Spleen (tissue), 11 donors: ENCODE results near the gene SUSD4. TPM values are rescaled to one million over a fixed set of nuclear protein-coding genes. Genes with fewer than 3 reads are reported as not detected.

Source experiments
- DNase-seq: peaks from one replicate; pipeline ENCODE4 v3.0.0-alpha.2; 2020
- H3K27ac ChIP-seq, 8 donors: fragments of 200-600 bp; sonication (generic) in 7 of 8; 1 replicate in 4 of 8; 2 replicates in 4 of 8; pipeline versions ENCODE4 v1.5.0 to v1.8.0; 2016 to 2021; ENCODE audit warnings: inconsistent platforms in 4 of 8, mild to moderate bottlenecking in 4 of 8, moderate library complexity in 1 of 8
- H3K27me3 ChIP-seq, 7 donors: fragments of 200-600 bp; sonication (generic) in 6 of 7; replicated peaks in 1 of 7; 1 replicate in 4 of 7; 2 replicates in 3 of 7; pipeline versions ENCODE4 v1.5.0 to v1.8.0; 2016 to 2021; ENCODE audit warnings: inconsistent platforms in 3 of 7, mild to moderate bottlenecking in 1 of 7
- H3K36me3 ChIP-seq, 6 donors: fragments of 200-600 bp; sonication (generic) in 5 of 6; 1 replicate in 4 of 6; 2 replicates in 2 of 6; pipeline versions ENCODE4 v1.5.0 to v1.8.0; 2016 to 2021; ENCODE audit warnings: inconsistent platforms in 2 of 6
- H3K4me1 ChIP-seq, 6 donors: fragments of 200-600 bp; sonication (generic) in 5 of 6; 1 replicate in 3 of 6; 2 replicates in 3 of 6; pipeline versions ENCODE4 v1.5.0 to v1.8.0; 2016 to 2021; ENCODE audit warnings: inconsistent platforms in 3 of 6
- H3K4me3 ChIP-seq, 8 donors: fragments of 200-600 bp; sonication (generic) in 7 of 8; 1 replicate in 4 of 8; 2 replicates in 4 of 8; pipeline versions ENCODE4 v1.5.0 to v1.8.0; 2016 to 2021; ENCODE audit warnings: inconsistent platforms in 4 of 8, mild to moderate bottlenecking in 4 of 8, moderate library complexity in 2 of 8
- H3K9me3 ChIP-seq, 8 donors: fragments of 200-600 bp; sonication (generic) in 7 of 8; 1 replicate in 4 of 8; 2 replicates in 4 of 8; pipeline versions ENCODE4 v1.5.0 to v1.8.0; 2016 to 2021; ENCODE audit warnings: inconsistent platforms in 4 of 8
- POLR2A ChIP-seq, 3 donors: fragments of 450-650 bp; IDR thresholded peaks; one replicate each; pipeline ENCODE4 v1.5.1; 2017; ENCODE audit warnings: antibody characterized with exemption in 3 of 3, mild to moderate bottlenecking in 1 of 3
- POLR2AphosphoS5 ChIP-seq, 3 donors: sonication (generic); formaldehyde crosslinking; IDR thresholded peaks; one replicate each; pipeline ENCODE4 v1.5.1; 2017; ENCODE audit warnings: antibody characterized with exemption in 3 of 3
- WGBS, 5 donors: extraction: QIAGEN DNeasy Blood & Tissue Kit in 3 of 5; methylation state at CpG; one replicate each; pipeline versions ENCODE4 v1.1.5 to v1.1.7; 2013 to 2018; 5-methylcytosine and 5-hydroxymethylcytosine counted together
- intact Hi-C: fragments of 100-400 bp; cut with DNase I; formaldehyde crosslinking; loops from one replicate; pipeline ENCODE4 v1.15.0; 2023; ENCODE audit warnings: low total_unique reads
- polyA plus RNA-seq, 3 donors: library from polyadenylated mRNA; stranded (reverse); fragments of 200-250 nt; gene quantifications; one replicate each; pipeline ENCODE4 v1.2.1, GENCODE V29; 2013
- total RNA-seq, 7 donors: library from RNA; depleted of rRNA in 3 of 7; stranded (reverse); fragments of >200 nt in 3 of 7; fragmentation: NEBNext Ultra II Directional in 4 of 7; extraction: Animal tissue kit (Norgen Biotek cat#: 25700) in 4 of 7; gene quantifications; one replicate each; pipeline versions ENCODE4 v1.1.0 to v1.2.1, GENCODE V29; 2016 to 2021
- TF ChIP-seq, protein P1 (sequence below), 11 experiments: fragments of 200-600 bp in 7 of 11; fragments of 450-650 bp in 4 of 11; sonication (generic) in 4 of 11; IDR thresholded peaks in 8 of 11; conservative IDR thresholded peaks in 3 of 11; 1 replicate in 7 of 11; 2 replicates in 4 of 11; pipeline versions ENCODE4 v1.4.0 to v1.8.0; 2016 to 2021; ENCODE audit warnings: antibody characterized with exemption in 11 of 11, inconsistent platforms in 4 of 11, mild to moderate bottlenecking in 1 of 11
- donor health status: healthy with polysubstance abuse.
- donor health status: DM: no; HTN: no; CAD: no; lungs with moderate emphysema.
- donor health status: DM: no; HTN: no; CAD: no.
- donor health status: Bipolar disorder and iron deficiency.
- donor health status: healthy.
- donor health status: DM: no; HTN: no; CAD: no.
- donor health status: DM: yes; HTN: yes; CAD: no.

Gene SUSD4
- total and polyA plus RNA-seq, 10 donors: 0.35 to 2.1 (median 0.69) TPM

- Histone ChIP-seq H3K36me3 (no peaks in the 10 kb centered on the region), H3K4me3 (no peak overlapping the region), H3K27me3 (peaks cover 0 to 3% (median 0%) of the 10 kb centered on the region in 7 donors), H3K9me3 (no peaks in the 10 kb centered on the region), H3K4me1 (no peaks in the 10 kb centered on the region), H3K27ac (no peak overlapping the region)
- no peak for DNase-seq
- TF ChIP-seq POLR2A (IDR thresholded peaks at IDR 0.05): no peak
- no peak for TF ChIP-seq POLR2AphosphoS5 (IDR thresholded peaks at IDR 0.05)
- TF ChIP-seq, protein P1, sequence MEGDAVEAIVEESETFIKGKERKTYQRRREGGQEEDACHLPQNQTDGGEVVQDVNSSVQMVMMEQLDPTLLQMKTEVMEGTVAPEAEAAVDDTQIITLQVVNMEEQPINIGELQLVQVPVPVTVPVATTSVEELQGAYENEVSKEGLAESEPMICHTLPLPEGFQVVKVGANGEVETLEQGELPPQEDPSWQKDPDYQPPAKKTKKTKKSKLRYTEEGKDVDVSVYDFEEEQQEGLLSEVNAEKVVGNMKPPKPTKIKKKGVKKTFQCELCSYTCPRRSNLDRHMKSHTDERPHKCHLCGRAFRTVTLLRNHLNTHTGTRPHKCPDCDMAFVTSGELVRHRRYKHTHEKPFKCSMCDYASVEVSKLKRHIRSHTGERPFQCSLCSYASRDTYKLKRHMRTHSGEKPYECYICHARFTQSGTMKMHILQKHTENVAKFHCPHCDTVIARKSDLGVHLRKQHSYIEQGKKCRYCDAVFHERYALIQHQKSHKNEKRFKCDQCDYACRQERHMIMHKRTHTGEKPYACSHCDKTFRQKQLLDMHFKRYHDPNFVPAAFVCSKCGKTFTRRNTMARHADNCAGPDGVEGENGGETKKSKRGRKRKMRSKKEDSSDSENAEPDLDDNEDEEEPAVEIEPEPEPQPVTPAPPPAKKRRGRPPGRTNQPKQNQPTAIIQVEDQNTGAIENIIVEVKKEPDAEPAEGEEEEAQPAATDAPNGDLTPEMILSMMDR (IDR thresholded peaks at IDR 0.05 in 8 of 11, conservative IDR thresholded peaks at IDR 0.05 in 3 of 11): no peak
- intact Hi-C loops: no loop called here
- WGBS, 5 donors: 89 to 93% (median 91%) methylated on average over 3 of the region's 3 CpGs
These were observed 136.9 kb downstream of the SUSD4 start for GRCh38 chr1:223227031-223227430.

- DNase-seq: no peak
- Histone ChIP-seq H3K27ac (no peak overlapping the region), H3K36me3 (no peaks in the 10 kb centered on the region), H3K4me3 (no peak overlapping the region), H3K4me1 (no peaks in the 10 kb centered on the region), H3K9me3 (no peaks in the 10 kb centered on the region), H3K27me3 (peaks cover 0 to 3% (median 0%) of the 10 kb centered on the region in 7 donors)
- TF ChIP-seq POLR2A (IDR thresholded peaks at IDR 0.05): no peak
- TF ChIP-seq, protein P1 (IDR thresholded peaks at IDR 0.05 in 8 of 11, conservative IDR thresholded peaks at IDR 0.05 in 3 of 11): no peak
- no peak for TF ChIP-seq POLR2AphosphoS5 (IDR thresholded peaks at IDR 0.05)
- intact Hi-C loops: no loop called here
- 76 to 90% (median 85%) methylated on average over 3 of the region's 3 CpGs for WGBS, 5 donors
These were observed 137.7 kb downstream of the SUSD4 start for GRCh38 chr1:223226271-223226670.

DNA sequence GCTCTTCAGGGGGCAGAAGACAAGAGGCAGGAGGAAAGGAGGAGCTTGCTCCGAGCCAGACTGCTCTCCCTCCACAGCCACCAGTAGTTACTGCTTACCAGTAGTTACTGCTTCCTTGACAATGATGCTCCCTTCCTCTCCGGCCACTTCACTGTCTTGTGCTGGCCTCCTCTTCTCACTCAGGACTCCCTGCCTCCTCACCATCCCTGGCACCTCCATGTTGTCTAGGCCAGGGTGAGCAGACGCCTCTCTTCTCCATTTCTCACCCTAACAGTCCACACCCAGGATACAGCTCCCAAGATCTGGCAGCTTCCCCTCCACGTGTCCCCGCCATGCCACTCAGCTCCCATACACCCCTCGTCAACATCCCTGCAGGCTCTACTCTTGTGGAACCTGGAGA lies 138.5 kb downstream of the SUSD4 start:
- Histone ChIP-seq H3K27me3 (peaks cover 0 to 3% (median 0%) of the 10 kb centered on the region in 7 donors), H3K4me3 (no peak overlapping the region), H3K9me3 (no peaks in the 10 kb centered on the region), H3K27ac (no peak overlapping the region), H3K4me1 (no peaks in the 10 kb centered on the region), H3K36me3 (no peaks in the 10 kb centered on the region)
- 73 to 83% (median 81%) methylated on average over 6 of the region's 6 CpGs for WGBS, 5 donors
- TF ChIP-seq POLR2AphosphoS5 (IDR thresholded peaks at IDR 0.05) (no peak), POLR2A (IDR thresholded peaks at IDR 0.05) (no peak)
- TF ChIP-seq, protein P1 (IDR thresholded peaks at IDR 0.05 in 8 of 11, conservative IDR thresholded peaks at IDR 0.05 in 3 of 11): no peak
- intact Hi-C loops: no loop called here
- DNase-seq: no peak

- Histone ChIP-seq H3K4me3 (no peak overlapping the region), H3K27me3 (peaks cover 0 to 3% (median 0%) of the 10 kb centered on the region in 7 donors), H3K27ac (no peak overlapping the region), H3K4me1 (no peaks in the 10 kb centered on the region), H3K9me3 (peaks cover 0 to 2% (median 0%) of the 10 kb centered on the region in 8 donors), H3K36me3 (no peaks in the 10 kb centered on the region)
- TF ChIP-seq POLR2A (IDR thresholded peaks at IDR 0.05) (no peak), POLR2AphosphoS5 (IDR thresholded peaks at IDR 0.05) (no peak)
- TF ChIP-seq, protein P1 (IDR thresholded peaks at IDR 0.05 in 8 of 11, conservative IDR thresholded peaks at IDR 0.05 in 3 of 11): no peak
- intact Hi-C loops: no loop called here
- no peak for DNase-seq
- WGBS, 5 donors: 85 to 93% (median 91%) methylated on average over 7 of the region's 7 CpGs
These were observed 138.9 kb downstream of the SUSD4 start for GRCh38 chr1:223225061-223225460.
